Stimulated activated CD8-positive, alpha-beta memory T cell treated with anti-CD3 and anti-CD28 coated beads, Interleukin-2, amount 100 ng/mL, for 1 hour (primary cell): ENCODE measurements around the gene FIBCD1.
"Not testable (repeated sequence)": the region's sequence is repeated elsewhere in the genome, so short reads cannot be mapped to it uniquely, and the experiment has no call there.

ENCODE experiments used
- DNase-seq, 2 donors: peaks; one replicate each; pipeline ENCODE4 v3.0.0-alpha.2; 2020; ENCODE audit warnings: low read depth in 2 of 2

The FIBCD1 gene

GRCh38 chr9:130973686-130974281, 34.7 kb upstream of the FIBCD1 start:
- no peak for DNase-seq

GRCh38 chr9:130972957-130973685, 34.1 kb upstream of the FIBCD1 start:
- no peak for DNase-seq

- no peak for DNase-seq
These were observed 33.4 kb upstream of the FIBCD1 start for GRCh38 chr9:130972277-130972956.

GRCh38 chr9:130971294-130971849, 32.3 kb upstream of the FIBCD1 start:
- no peak for DNase-seq

- DNase-seq, result no peak
These were observed 31.8 kb upstream of the FIBCD1 start for GRCh38 chr9:130970855-130971254.

GRCh38 chr9:130970052-130970451, 31.0 kb upstream of the FIBCD1 start:
- no peak for DNase-seq

- DNase-seq, result no peak
These were observed 26.6 kb upstream of the FIBCD1 start for GRCh38 chr9:130965680-130966079.

GRCh38 chr9:130963916-130964315, 24.9 kb upstream of the FIBCD1 start:
- no peak for DNase-seq

GRCh38 chr9:130963337-130963908, 24.4 kb upstream of the FIBCD1 start:
- no peak for DNase-seq

GRCh38 chr9:130962418-130963316, 23.6 kb upstream of the FIBCD1 start:
- no peak for DNase-seq

- DNase-seq, result no peak
These were observed 22.7 kb upstream of the FIBCD1 start for GRCh38 chr9:130961511-130962300.

- DNase-seq, result no peak
These were observed 21.7 kb upstream of the FIBCD1 start for GRCh38 chr9:130960522-130961378.

- no peak for DNase-seq
These were observed 20.8 kb upstream of the FIBCD1 start for GRCh38 chr9:130959809-130960334.

GRCh38 chr9:130958564-130958963, 19.5 kb upstream of the FIBCD1 start:
- not testable (repeated sequence) for DNase-seq

GRCh38 chr9:130957451-130958203, 18.6 kb upstream of the FIBCD1 start:
- no peak for DNase-seq

- no peak for DNase-seq
These were observed 17.8 kb upstream of the FIBCD1 start for GRCh38 chr9:130956636-130957450.

- DNase-seq, result no peak
These were observed 17.0 kb upstream of the FIBCD1 start for GRCh38 chr9:130955947-130956621.
